Naive B cell (primary cell): ENCODE results near the gene RAB40C. TPM values are rescaled to one million over a fixed set of nuclear protein-coding genes. Genes with fewer than 3 reads are reported as not detected.

ENCODE experiments used
- polyA plus RNA-seq, 6 donors: library from polyadenylated mRNA; unstranded; fragments of 300-500 nt; fragmentation: Illumina TruSeq; gene quantifications; one replicate each; pipeline ENCODE4 v1.2.3, GENCODE V29; 2021; ENCODE audit warnings: low read depth in 6 of 6

The RAB40C gene
- polyA plus RNA-seq, 6 donors from 2014 or later = 6.8 to 14.5 (median 9.4) TPM

Other genes with a start within 250 kb of the RAB40C start
- gene AXIN1, start 237.3 kb upstream of the RAB40C start, polyA plus RNA-seq = 1 to 10 TPM in 5 of 6 donors, under 1 TPM in 1; 0.93 to 2.7 (median 1.9) TPM
- gene MRPL28, start 219.5 kb upstream of the RAB40C start, polyA plus RNA-seq = 10 to 100 TPM; 60.1 to 76.8 (median 65.7) TPM
- gene PGAP6, start 208.1 kb upstream of the RAB40C start, polyA plus RNA-seq = 10 to 100 TPM in 5 of 6 donors, 1 to 10 TPM in 1; 7.1 to 24.3 (median 17.2) TPM
- gene NME4, start 192.9 kb upstream of the RAB40C start, polyA plus RNA-seq = 100 to 1,000 TPM in 1 of 6 donors, 10 to 100 TPM in 5; 56.9 to 104 (median 65.1) TPM
- gene DECR2, start 188.2 kb upstream of the RAB40C start, polyA plus RNA-seq = 1 to 10 TPM; 3.8 to 9.4 (median 5.2) TPM
- 1 to 10 TPM; 1.0 to 4.8 (median 1.9) TPM for gene RAB11FIP3, start 164.4 kb upstream of the RAB40C start, polyA plus RNA-seq
- 10 to 100 TPM in 1 of 6 donors, 1 to 10 TPM in 5; 4.3 to 11.0 (median 5.0) TPM for gene CAPN15, start 62.4 kb upstream of the RAB40C start, polyA plus RNA-seq
- not detected for gene PRR35, start 29.7 kb upstream of the RAB40C start, polyA plus RNA-seq
- gene NHLRC4, start 23.1 kb upstream of the RAB40C start, polyA plus RNA-seq = 1 to 10 TPM in 4 of 6 donors, under 1 TPM in 2; 0.90 to 3.4 (median 1.9) TPM
- 10 to 100 TPM in 5 of 6 donors, 1 to 10 TPM in 1; 4.5 to 22.2 (median 12.7) TPM for gene PIGQ, start 20.1 kb upstream of the RAB40C start, polyA plus RNA-seq
- not detected for gene WFIKKN1, start 40.9 kb downstream of the RAB40C start, polyA plus RNA-seq
- 10 to 100 TPM; 66.3 to 87.6 (median 84.9) TPM for gene METTL26, start 46.2 kb downstream of the RAB40C start, polyA plus RNA-seq
- gene MCRIP2, start 51.8 kb downstream of the RAB40C start, polyA plus RNA-seq = 10 to 100 TPM; 20.8 to 46.6 (median 22.7) TPM
- gene WDR90, start 59.3 kb downstream of the RAB40C start, polyA plus RNA-seq = 1 to 10 TPM in 2 of 6 donors, under 1 TPM in 3, not detected in 1; 0.75 to 2.3 (median 0.90) TPM
- 10 to 100 TPM; 22.1 to 49.1 (median 35.0) TPM for gene RHOT2, start 78.1 kb downstream of the RAB40C start, polyA plus RNA-seq
- gene RHBDL1, start 85.6 kb downstream of the RAB40C start, polyA plus RNA-seq = not detected
- 100 to 1,000 TPM; 121 to 180 (median 128) TPM for gene STUB1, start 90.3 kb downstream of the RAB40C start, polyA plus RNA-seq
- 10 to 100 TPM; 38.1 to 62.6 (median 40.0) TPM for gene JMJD8, start 94.3 kb downstream of the RAB40C start, polyA plus RNA-seq
- 10 to 100 TPM in 4 of 6 donors, 1 to 10 TPM in 2; 4.6 to 16.2 (median 11.4) TPM for gene WDR24, start 100.3 kb downstream of the RAB40C start, polyA plus RNA-seq
- 1 to 10 TPM in 1 of 6 donors, under 1 TPM in 4, not detected in 1; 0.23 to 7.9 (median 0.56) TPM for gene FBXL16, start 115.7 kb downstream of the RAB40C start, polyA plus RNA-seq
- 10 to 100 TPM in 1 of 6 donors, 1 to 10 TPM in 4, not detected in 1; 4.0 to 10.2 (median 6.2) TPM for gene METRN, start 125.1 kb downstream of the RAB40C start, polyA plus RNA-seq
- 10 to 100 TPM; 21.5 to 62.0 (median 38.0) TPM for gene ANTKMT, start 131.1 kb downstream of the RAB40C start, polyA plus RNA-seq
- under 1 TPM in 2 of 6 donors, not detected in 4; 0.41 to 0.95 TPM for gene CCDC78, start 136.4 kb downstream of the RAB40C start, polyA plus RNA-seq
- gene HAGHL, start 137.0 kb downstream of the RAB40C start, polyA plus RNA-seq = 1 to 10 TPM; 1.5 to 8.5 (median 2.9) TPM
- gene CIAO3, start 150.9 kb downstream of the RAB40C start, polyA plus RNA-seq = 10 to 100 TPM; 14.1 to 29.6 (median 20.5) TPM
- not detected for gene MSLN, start 170.7 kb downstream of the RAB40C start, polyA plus RNA-seq
- gene RPUSD1, start 198.3 kb downstream of the RAB40C start, polyA plus RNA-seq = 10 to 100 TPM; 24.5 to 43.9 (median 33.7) TPM
- gene CHTF18, start 198.6 kb downstream of the RAB40C start, polyA plus RNA-seq = 1 to 10 TPM; 3.4 to 8.4 (median 4.6) TPM
- gene GNG13, start 210.7 kb downstream of the RAB40C start, polyA plus RNA-seq = not detected